Retinal pigment epithelial cell (primary cell): Measurements from ENCODE around the gene CAPN2.

Experiments used
- DNase-seq: peaks from one replicate; pipeline ENCODE4 v3.0.0-alpha.2; 2010; ENCODE audit warnings: low read depth
- H3K4me3 ChIP-seq: 2 replicates; pipeline ENCODE4 v1.5.1; 2011; ENCODE audit warnings: mild to moderate bottlenecking, low read length, control low read depth, moderate library complexity
- CTCF ChIP-seq: conservative IDR thresholded peaks from 2 replicates; pipeline ENCODE4 v1.5.1; 2011; ENCODE audit warnings: low read depth, low read length, control low read depth, inconsistent platforms

The CAPN2 gene

GRCh38 chr1:223670458-223671159 lies 41.7 kb upstream of the CAPN2 start:
- peak; percentile 62 for TF ChIP-seq CTCF
- DNase-seq = no peak
- no peak overlapping the region for H3K4me3 ChIP-seq

- DNase-seq = no peak
- TF ChIP-seq CTCF = no peak
Measured at GRCh38 chr1:223674119-223674890, 38.0 kb upstream of the CAPN2 start.

GRCh38 chr1:223678841-223679240 lies 33.5 kb upstream of the CAPN2 start:
- H3K4me3 ChIP-seq = no peak overlapping the region
- no peak for DNase-seq
- TF ChIP-seq CTCF = no peak

More at GRCh38 chr1:223674119-223674890, 38.0 kb upstream of the CAPN2 start:
- no peak overlapping the region for H3K4me3 ChIP-seq

- no peak overlapping the region for H3K4me3 ChIP-seq
- TF ChIP-seq CTCF = no peak
- DNase-seq = no peak
Measured at GRCh38 chr1:223680188-223680587, 32.2 kb upstream of the CAPN2 start.

GRCh38 chr1:223682502-223682901 lies 29.8 kb upstream of the CAPN2 start:
- no peak for TF ChIP-seq CTCF
- no peak for DNase-seq
- H3K4me3 ChIP-seq = no peak overlapping the region

GRCh38 chr1:223683586-223684487 lies 28.5 kb upstream of the CAPN2 start:
- DNase-seq = no peak
- peak; percentile 75 for TF ChIP-seq CTCF
- H3K4me3 ChIP-seq = no peak overlapping the region
